GM23248 (cell line): ENCODE data around the gene LOXHD1.

Source experiments
- EZH2 ChIP-seq: fragments of 200-600 bp; sonication (generic); IDR thresholded peaks from 2 replicates; pipeline ENCODE4 v1.6.1; 2018; ENCODE audit warnings: antibody characterized with exemption, mild to moderate bottlenecking; ENCODE audit not compliant: insufficient read depth, poor library complexity, severe bottlenecking
- EZH2phosphoT487 ChIP-seq: fragments of 200-600 bp; sonication (generic); IDR thresholded peaks from 2 replicates; pipeline ENCODE4 v1.6.1; 2018; ENCODE audit warnings: antibody characterized with exemption, moderate library complexity, mild to moderate bottlenecking, low read depth; ENCODE audit not compliant: insufficient read depth

GRCh38 chr18:46546111-46546640 is 110.8 kb downstream of the LOXHD1 start:
- TF ChIP-seq EZH2 (no peak), EZH2phosphoT487 (no peak)
